B cell (primary cell): ENCODE measurements around the gene HABP4.

Experiments
- CTCF ChIP-seq: fragments of 200-600 bp; IDR thresholded peaks from one replicate; pipeline ENCODE4 v1.8.0; 2022; ENCODE audit warnings: antibody characterized with exemption, mild to moderate bottlenecking
- EZH2 ChIP-seq: IDR thresholded peaks from 2 replicates; pipeline ENCODE4 v1.6.1; 2012; ENCODE audit warnings: borderline replicate concordance, low read depth, mild to moderate bottlenecking, moderate library complexity, low read length; ENCODE audit not compliant: insufficient read depth, poor library complexity, severe bottlenecking

GRCh38 chr9:96519787-96520186, 69.8 kb downstream of the HABP4 start:
- TF ChIP-seq CTCF (no peak), EZH2 (no peak)
